IMR-90 (cell line): ENCODE data around the gene COL11A2.

Experiments
- BHLHE40 ChIP-seq: fragments of 150-350 bp; IDR thresholded peaks from 2 replicates; pipeline ENCODE4 v1.6.1; 2016; ENCODE audit warnings: mild to moderate bottlenecking, low read depth, low read length
- MXI1 ChIP-seq: IDR thresholded peaks from 2 replicates; pipeline ENCODE4 v1.6.1; 2012; ENCODE audit warnings: low read depth, mild to moderate bottlenecking, low read length, moderate library complexity, borderline replicate concordance
- NFE2L2 ChIP-seq: fragments of 150-350 bp; IDR thresholded peaks from 2 replicates; pipeline ENCODE4 v1.6.1; 2016; ENCODE audit warnings: low read depth, mild to moderate bottlenecking, low read length
- POLR2A ChIP-seq: IDR thresholded peaks from 2 replicates; pipeline ENCODE4 v1.6.1; 2012; ENCODE audit warnings: mild to moderate bottlenecking, low read depth, low read length
- RAD21 ChIP-seq: IDR thresholded peaks from 2 replicates; pipeline ENCODE4 v1.6.1; 2012; ENCODE audit warnings: low read length, improper control_type of control experiment
- RCOR1 ChIP-seq: IDR thresholded peaks from 2 replicates; pipeline ENCODE4 v1.6.1; 2012; ENCODE audit warnings: mild to moderate bottlenecking, low read length, improper control_type of control experiment; ENCODE audit not compliant: insufficient replicate concordance
- RFX5 ChIP-seq: IDR thresholded peaks from 2 replicates; pipeline ENCODE4 v1.8.0; 2012; ENCODE audit warnings: low read depth, mild to moderate bottlenecking, low read length, moderate library complexity
- SMC3 ChIP-seq: fragments of 150-350 bp; IDR thresholded peaks from 2 replicates; pipeline ENCODE4 v1.6.1; 2016; ENCODE audit warnings: low read depth, mild to moderate bottlenecking, antibody characterized with exemption, low read length, moderate library complexity
- TF ChIP-seq, protein P1 (sequence below): conservative IDR thresholded peaks from 2 replicates; pipeline ENCODE4 v1.5.1; 2012; ENCODE audit warnings: mild to moderate bottlenecking, low read depth, low read length, improper control_type of control experiment
- TF ChIP-seq, protein P2 (sequence below): fragments of 150-350 bp; IDR thresholded peaks from 2 replicates; pipeline ENCODE4 v1.6.1; 2017; ENCODE audit warnings: mild to moderate bottlenecking, antibody characterized with exemption, low read length, low read depth
- TF ChIP-seq, protein P3 (sequence below): fragments of 150-350 bp; IDR thresholded peaks from 2 replicates; pipeline ENCODE4 v1.6.1; 2016; ENCODE audit warnings: low read depth, mild to moderate bottlenecking, low read length, moderate library complexity, borderline replicate concordance

DNA sequence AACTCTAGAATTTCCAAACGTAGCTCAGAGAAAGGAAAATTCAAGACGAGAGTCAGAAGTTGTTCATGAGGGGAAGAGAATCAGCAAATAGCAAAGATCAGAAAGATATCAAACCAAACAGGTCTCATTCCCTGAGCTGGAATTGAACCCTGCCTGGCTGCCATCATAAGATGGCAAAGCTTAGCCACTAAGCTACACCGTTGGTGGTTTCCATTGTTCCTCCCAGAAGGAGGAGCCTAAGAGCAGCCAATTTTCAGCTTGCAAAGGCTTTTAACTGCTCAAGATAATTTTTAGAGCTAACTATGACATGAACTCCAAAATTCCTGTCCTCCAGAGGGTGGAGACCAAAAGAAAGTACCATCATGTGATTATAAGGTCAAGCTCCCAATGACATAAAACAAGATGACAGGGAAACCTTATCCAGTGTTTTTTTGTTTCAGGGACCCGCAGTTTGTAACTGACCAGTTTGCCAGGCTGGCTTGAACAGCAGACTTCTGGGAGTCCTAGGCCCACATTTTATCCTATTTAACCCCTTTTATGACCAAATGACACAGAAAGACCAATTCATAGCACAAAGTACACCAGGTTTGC, 55.9 kb downstream of the COL11A2 start:
- TF ChIP-seq, protein P1, sequence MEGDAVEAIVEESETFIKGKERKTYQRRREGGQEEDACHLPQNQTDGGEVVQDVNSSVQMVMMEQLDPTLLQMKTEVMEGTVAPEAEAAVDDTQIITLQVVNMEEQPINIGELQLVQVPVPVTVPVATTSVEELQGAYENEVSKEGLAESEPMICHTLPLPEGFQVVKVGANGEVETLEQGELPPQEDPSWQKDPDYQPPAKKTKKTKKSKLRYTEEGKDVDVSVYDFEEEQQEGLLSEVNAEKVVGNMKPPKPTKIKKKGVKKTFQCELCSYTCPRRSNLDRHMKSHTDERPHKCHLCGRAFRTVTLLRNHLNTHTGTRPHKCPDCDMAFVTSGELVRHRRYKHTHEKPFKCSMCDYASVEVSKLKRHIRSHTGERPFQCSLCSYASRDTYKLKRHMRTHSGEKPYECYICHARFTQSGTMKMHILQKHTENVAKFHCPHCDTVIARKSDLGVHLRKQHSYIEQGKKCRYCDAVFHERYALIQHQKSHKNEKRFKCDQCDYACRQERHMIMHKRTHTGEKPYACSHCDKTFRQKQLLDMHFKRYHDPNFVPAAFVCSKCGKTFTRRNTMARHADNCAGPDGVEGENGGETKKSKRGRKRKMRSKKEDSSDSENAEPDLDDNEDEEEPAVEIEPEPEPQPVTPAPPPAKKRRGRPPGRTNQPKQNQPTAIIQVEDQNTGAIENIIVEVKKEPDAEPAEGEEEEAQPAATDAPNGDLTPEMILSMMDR, result no peak
- TF ChIP-seq POLR2A, result no peak
- no peak for TF ChIP-seq SMC3
- no peak for TF ChIP-seq BHLHE40
- TF ChIP-seq RFX5, result no peak
- TF ChIP-seq NFE2L2, result no peak
- TF ChIP-seq RAD21, result no peak
- TF ChIP-seq, protein P2, sequence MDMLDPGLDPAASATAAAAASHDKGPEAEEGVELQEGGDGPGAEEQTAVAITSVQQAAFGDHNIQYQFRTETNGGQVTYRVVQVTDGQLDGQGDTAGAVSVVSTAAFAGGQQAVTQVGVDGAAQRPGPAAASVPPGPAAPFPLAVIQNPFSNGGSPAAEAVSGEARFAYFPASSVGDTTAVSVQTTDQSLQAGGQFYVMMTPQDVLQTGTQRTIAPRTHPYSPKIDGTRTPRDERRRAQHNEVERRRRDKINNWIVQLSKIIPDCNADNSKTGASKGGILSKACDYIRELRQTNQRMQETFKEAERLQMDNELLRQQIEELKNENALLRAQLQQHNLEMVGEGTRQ, result no peak
- no peak for TF ChIP-seq RCOR1
- no peak for TF ChIP-seq MXI1
- TF ChIP-seq, protein P3, sequence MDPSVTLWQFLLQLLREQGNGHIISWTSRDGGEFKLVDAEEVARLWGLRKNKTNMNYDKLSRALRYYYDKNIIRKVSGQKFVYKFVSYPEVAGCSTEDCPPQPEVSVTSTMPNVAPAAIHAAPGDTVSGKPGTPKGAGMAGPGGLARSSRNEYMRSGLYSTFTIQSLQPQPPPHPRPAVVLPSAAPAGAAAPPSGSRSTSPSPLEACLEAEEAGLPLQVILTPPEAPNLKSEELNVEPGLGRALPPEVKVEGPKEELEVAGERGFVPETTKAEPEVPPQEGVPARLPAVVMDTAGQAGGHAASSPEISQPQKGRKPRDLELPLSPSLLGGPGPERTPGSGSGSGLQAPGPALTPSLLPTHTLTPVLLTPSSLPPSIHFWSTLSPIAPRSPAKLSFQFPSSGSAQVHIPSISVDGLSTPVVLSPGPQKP, result no peak
